Retinal pigment epithelial cell (primary cell): ENCODE data around the gene TARM1.

Experiments used
- DNase-seq: peaks from one replicate; pipeline ENCODE4 v3.0.0-alpha.2; 2010; ENCODE audit warnings: low read depth
- H3K4me3 ChIP-seq: 2 replicates; pipeline ENCODE4 v1.5.1; 2011; ENCODE audit warnings: mild to moderate bottlenecking, low read length, control low read depth, moderate library complexity
- CTCF ChIP-seq: conservative IDR thresholded peaks from 2 replicates; pipeline ENCODE4 v1.5.1; 2011; ENCODE audit warnings: low read depth, low read length, control low read depth, inconsistent platforms

The TARM1 gene

DNA sequence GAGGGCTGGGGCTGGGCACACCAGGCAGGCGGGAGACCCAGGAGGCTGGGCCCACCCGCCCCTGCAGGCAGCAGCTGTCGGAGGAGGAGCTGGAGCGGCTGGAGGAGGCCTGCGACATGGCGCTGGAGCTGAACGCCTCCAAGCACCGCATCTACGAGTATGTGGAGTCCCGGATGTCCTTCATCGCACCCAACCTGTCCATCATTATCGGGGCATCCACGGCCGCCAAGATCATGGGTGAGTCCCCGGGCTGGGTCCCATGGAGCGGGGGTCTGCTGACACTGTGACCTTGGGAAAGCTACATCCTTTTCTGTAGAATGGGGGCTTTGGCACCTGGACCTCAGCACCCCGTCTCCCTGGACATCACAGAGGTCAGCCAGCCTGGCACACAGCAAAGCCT is 42.5 kb upstream of the TARM1 start:
- TF ChIP-seq CTCF: no peak
- no peak for DNase-seq
- no peak overlapping the region for H3K4me3 ChIP-seq

- no peak for TF ChIP-seq CTCF
- DNase-seq: no peak
- H3K4me3 ChIP-seq: no peak overlapping the region
Measured at GRCh38 chr19:54121259-54121658, 40.1 kb upstream of the TARM1 start.

GRCh38 chr19:54115109-54116063 is 34.2 kb upstream of the TARM1 start, which contains the start of the genes PRPF31 and TFPT:
Gene PRPF31 (plus strand): TSS chr19:54115754. CDS start chr19:54118279, 2,525 bp downstream.
Gene TFPT (minus strand): TSS chr19:54115657. CDS start chr19:54115269, 388 bp downstream.
- TF ChIP-seq CTCF: no peak
- DNase-seq: peak; percentile 95
- H3K4me3 ChIP-seq: peak within 1 kb of the TSS; percentile 99

- TF ChIP-seq CTCF: no peak
- DNase-seq: no peak
- H3K4me3 ChIP-seq: peak overlapping the region; percentile 99
Measured at GRCh38 chr19:54114340-54115108, 33.4 kb upstream of the TARM1 start.

- no peak overlapping the region for H3K4me3 ChIP-seq
- DNase-seq: no peak
- no peak for TF ChIP-seq CTCF
Measured at GRCh38 chr19:54109651-54110050, 28.5 kb upstream of the TARM1 start.

DNA sequence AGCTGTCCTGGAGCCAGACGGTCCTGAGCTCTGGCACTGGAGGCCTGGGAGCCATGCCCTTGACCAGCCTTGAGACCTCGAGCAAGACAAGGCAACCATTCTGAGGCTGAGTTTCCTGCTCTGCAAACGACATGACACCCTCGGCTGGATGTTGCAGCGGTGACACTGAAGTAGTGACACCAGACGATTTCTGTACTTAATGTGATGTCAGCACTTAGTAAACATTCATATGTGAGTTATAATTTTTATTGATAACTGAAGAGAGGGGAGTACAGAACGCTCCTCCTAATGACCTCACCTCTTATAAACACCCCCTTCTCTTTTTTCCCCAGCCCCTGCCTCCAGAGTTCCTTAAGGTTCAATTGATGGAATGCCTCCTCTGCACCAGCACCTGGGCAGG is 27.3 kb upstream of the TARM1 start:
- TF ChIP-seq CTCF: no peak
- DNase-seq: no peak
- H3K4me3 ChIP-seq: no peak overlapping the region
